ENCODE measurements around the gene STIM2. TPM values are rescaled to one million over a fixed set of nuclear protein-coding genes. Genes with fewer than 3 reads are reported as not detected.

Gene STIM2
- total RNA-seq, 1 experiment from 2014 or later, result 30.2 TPM

GRCh38 chr4:26899991-26900390 is 39.4 kb downstream of the STIM2 start:
- TF ChIP-seq EZH2 (IDR thresholded peaks at IDR 0.05; ENCODE audit: low read depth), result no peak
- Histone ChIP-seq H3K36me3 (ENCODE audit: low read depth) (no peaks in the 10 kb centered on the region), H3K27me3 (ENCODE audit: insufficient read depth, low read depth) (no peaks in the 10 kb centered on the region), H3K9me2 (ENCODE audit: insufficient read depth) (no peaks in the 10 kb centered on the region), H3K27ac (no peak overlapping the region), H3K4me2 (no peak overlapping the region), H3K4me3 (no peak overlapping the region), H2AFZ (no peak overlapping the region), H3K9me3 (ENCODE audit: insufficient read depth, low read depth) (no peaks in the 10 kb centered on the region), H3K4me1 (replicated peaks; ENCODE audit: insufficient read depth) (no peaks in the 10 kb centered on the region), H3K79me2 (ENCODE audit: low read depth) (no peaks in the 10 kb centered on the region), H3F3A (ENCODE audit: insufficient read depth, low read depth) (no peaks in the 10 kb centered on the region), H4K20me1 (ENCODE audit: insufficient read depth) (no peaks in the 10 kb centered on the region)
- ChIA-PET CTCF (interaction anchor here (0.6 kb wide), 1 partner anchor 13 kb away, joined by 5 read pairs; no protein-coding TSS in a partner anchor), POLR2A (ENCODE audit: unreplicated experiment) (no interaction called here)
- no peak for DNase-seq
- intact Hi-C loops (cut with micrococcal nuclease; ENCODE audit: unreplicated experiment), result no loop called here
- no TSS peak for BruUV-seq (replicated peaks)

GRCh38 chr4:26900765-26901164 is 40.1 kb downstream of the STIM2 start:
- Histone ChIP-seq H4K20me1 (ENCODE audit: insufficient read depth) (no peaks in the 10 kb centered on the region), H3K27me3 (ENCODE audit: insufficient read depth, low read depth) (no peaks in the 10 kb centered on the region), H3K9me2 (ENCODE audit: insufficient read depth) (no peaks in the 10 kb centered on the region), H3F3A (ENCODE audit: insufficient read depth, low read depth) (no peaks in the 10 kb centered on the region), H3K9me3 (ENCODE audit: insufficient read depth, low read depth) (no peaks in the 10 kb centered on the region), H2AFZ (no peak overlapping the region), H3K4me3 (no peak overlapping the region), H3K79me2 (ENCODE audit: low read depth) (no peaks in the 10 kb centered on the region), H3K4me2 (no peak overlapping the region), H3K4me1 (replicated peaks; ENCODE audit: insufficient read depth) (no peaks in the 10 kb centered on the region), H3K36me3 (ENCODE audit: low read depth) (no peaks in the 10 kb centered on the region), H3K27ac (no peak overlapping the region)
- DNase-seq, result no peak
- no TSS peak for BruUV-seq (replicated peaks)
- CTCF ChIA-PET, result no interaction called here
- POLR2A ChIA-PET (ENCODE audit: unreplicated experiment), result no interaction called here
- intact Hi-C loops (cut with micrococcal nuclease; ENCODE audit: unreplicated experiment), result no loop called here
- TF ChIP-seq EZH2 (IDR thresholded peaks at IDR 0.05; ENCODE audit: low read depth) (no peak), CTCF (conservative IDR thresholded peaks at IDR 0.05) (no peak)

GRCh38 chr4:26905172-26905571 is 44.5 kb downstream of the STIM2 start:
- CTCF ChIA-PET, result no interaction called here
- BruUV-seq (replicated peaks), result no TSS peak
- Histone ChIP-seq H3K36me3 (ENCODE audit: low read depth) (no peaks in the 10 kb centered on the region), H2AFZ (no peak overlapping the region), H3K27me3 (ENCODE audit: insufficient read depth, low read depth) (no peaks in the 10 kb centered on the region), H3F3A (ENCODE audit: insufficient read depth, low read depth) (no peaks in the 10 kb centered on the region), H3K4me3 (no peak overlapping the region), H3K9me2 (ENCODE audit: insufficient read depth) (no peaks in the 10 kb centered on the region), H3K4me2 (no peak overlapping the region), H3K9me3 (ENCODE audit: insufficient read depth, low read depth) (no peaks in the 10 kb centered on the region), H3K79me2 (ENCODE audit: low read depth) (no peaks in the 10 kb centered on the region), H4K20me1 (ENCODE audit: insufficient read depth) (no peaks in the 10 kb centered on the region), H3K4me1 (replicated peaks; ENCODE audit: insufficient read depth) (no peaks in the 10 kb centered on the region), H3K27ac (no peak overlapping the region)
- intact Hi-C loops (cut with micrococcal nuclease; ENCODE audit: unreplicated experiment), result no loop called here
- DNase-seq, result no peak
- TF ChIP-seq CTCF (conservative IDR thresholded peaks at IDR 0.05) (no peak), EZH2 (IDR thresholded peaks at IDR 0.05; ENCODE audit: low read depth) (no peak)
- POLR2A ChIA-PET (ENCODE audit: unreplicated experiment), result no interaction called here

Data from PC-9 (cell line).